Caco-2 (cell line): ENCODE results near the gene IL10RB. TPM values are rescaled to one million over a fixed set of nuclear protein-coding genes. Genes with fewer than 3 reads are reported as not detected.

Experiments used
- BruUV-seq: library from RNA; stranded (reverse); fragments of 400-500 nt; replicated peaks from 2 replicates; lab custom pipeline; 2021; lab: Mats Ljungman, UMichigan
- CTCF ChIA-PET: fragments of 300-600 bp; sonication (Branson Sonifier 250); formaldehyde crosslinking; loops from one replicate; lab custom pipeline; 2022; ENCODE audit warnings: antibody characterized with exemption; lab: Charles Lee
- POLR2A ChIA-PET: fragments of 300-600 bp; sonication (Branson Sonifier 250); formaldehyde crosslinking; loops from one replicate; lab custom pipeline; 2022; ENCODE audit warnings: antibody characterized with exemption; lab: Charles Lee
- DNase-seq, 2 experiments: peaks; one replicate each; pipeline versions ENCODE4 v3.0.0 to v3.0.0-alpha.2; 2020 to 2022
- H3K27me3 ChIP-seq: replicated peaks from 2 replicates; pipeline ENCODE4 v1.6.0; 2011; ENCODE audit warnings: low read length; ENCODE audit not compliant: control insufficient read depth, insufficient read depth
- H3K36me3 ChIP-seq: 2 replicates; pipeline ENCODE4 v1.5.1; 2011; ENCODE audit warnings: low read length; ENCODE audit not compliant: control insufficient read depth, insufficient read depth
- H3K4me1 ChIP-seq: fragments of 250-450 bp; sonication (Bioruptor Pico); 2 replicates; pipeline ENCODE4 v1.5.1; 2020; ENCODE audit warnings: mild to moderate bottlenecking
- H3K4me3 ChIP-seq: 2 replicates; pipeline ENCODE4 v1.5.1; 2011; ENCODE audit warnings: low read depth, mild to moderate bottlenecking, control low read depth, low read length
- H3K9me3 ChIP-seq: fragments of 250-450 bp; sonication (Bioruptor Pico); 2 replicates; pipeline ENCODE4 v1.5.1; 2020; ENCODE audit warnings: mild to moderate bottlenecking, moderate library complexity
- H3K27ac Mint-ChIP-seq: one replicate; pipeline ENCODE4 v1.8.0; 2022; ENCODE audit warnings: mixed read lengths; ENCODE audit not compliant: unreplicated experiment
- H3K27me3 Mint-ChIP-seq: one replicate; pipeline ENCODE4 v1.8.0; 2022; ENCODE audit warnings: mixed read lengths; ENCODE audit not compliant: insufficient read depth, unreplicated experiment
- H3K36me3 Mint-ChIP-seq: one replicate; pipeline ENCODE4 v1.8.0; 2022; ENCODE audit warnings: mild to moderate bottlenecking, mixed read lengths; ENCODE audit not compliant: insufficient read depth, unreplicated experiment
- H3K4me1 Mint-ChIP-seq: one replicate; pipeline ENCODE4 v1.8.0; 2022; ENCODE audit warnings: low read depth, mixed read lengths; ENCODE audit not compliant: unreplicated experiment
- H3K4me3 Mint-ChIP-seq: one replicate; pipeline ENCODE4 v1.8.0; 2022; ENCODE audit warnings: mild to moderate bottlenecking, moderate library complexity, mixed read lengths; ENCODE audit not compliant: unreplicated experiment
- H3K9me3 Mint-ChIP-seq: one replicate; pipeline ENCODE4 v1.8.0; 2022; ENCODE audit warnings: mixed read lengths; ENCODE audit not compliant: unreplicated experiment
- intact Hi-C: fragments of 100-400 bp; cut with micrococcal nuclease; formaldehyde crosslinking; loops from one replicate; pipeline ENCODE4 v1.10.0; 2022; ENCODE audit not compliant: unreplicated experiment
- total RNA-seq: library from RNA; stranded (reverse); gene quantifications from 2 replicates; pipeline ENCODE4 v1.2.3, GENCODE V29; 2022
- TF ChIP-seq, protein P1 (sequence below), 2 experiments: fragments of 200-600 bp in 1 of 2; IDR thresholded peaks; 1 replicate in 1 of 2; 2 replicates in 1 of 2; pipeline versions ENCODE4 v1.5.1 to v1.8.0; 2011 to 2022; ENCODE audit warnings: antibody characterized with exemption in 1 of 2, control low read depth in 1 of 2, inconsistent platforms in 1 of 2, low read depth in 1 of 2, low read length in 1 of 2, mild to moderate bottlenecking in 1 of 2, moderate library complexity in 1 of 2; ENCODE audit not compliant: insufficient read depth in 1 of 2, severe bottlenecking in 1 of 2, unreplicated experiment in 1 of 2

Gene IL10RB
- total RNA-seq, 1 experiment from 2014 or later, result 13.1 TPM

DNA sequence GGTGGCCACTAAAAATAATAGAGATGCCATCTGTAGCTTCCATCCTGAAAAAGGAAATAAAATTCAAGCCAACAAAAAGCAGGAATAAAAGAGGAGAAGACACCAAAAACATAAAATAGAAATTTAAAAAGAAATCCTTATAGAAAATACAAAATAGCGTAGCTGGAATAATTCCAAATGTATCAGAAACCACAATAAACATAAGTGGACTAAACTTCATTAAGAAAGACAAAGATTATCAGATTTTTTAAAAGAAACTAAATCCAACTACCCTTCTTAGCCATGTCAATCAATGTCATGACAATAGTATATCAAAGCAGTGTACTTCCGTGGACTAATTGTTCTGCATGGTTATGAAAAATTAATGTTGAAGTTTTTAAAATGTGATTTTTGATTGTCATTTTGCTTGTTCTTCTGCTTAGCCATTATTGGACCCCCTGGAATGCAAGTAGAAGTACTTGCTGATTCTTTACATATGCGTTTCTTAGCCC is 13.2 kb downstream of the IL10RB start:
- intact Hi-C loops, result loop anchor here (10.0 kb wide), 1 partner anchor 325 kb away; no protein-coding TSS in a partner anchor
- H3K36me3 Mint-ChIP-seq, result peaks cover 9% of the 10 kb centered on the region
- POLR2A ChIA-PET, result no interaction called here
- no peaks in the 10 kb centered on the region for H3K27me3 Mint-ChIP-seq
- Histone ChIP-seq H3K4me3 (no peak overlapping the region), H3K4me1 (no peaks in the 10 kb centered on the region), H3K27me3 (no peaks in the 10 kb centered on the region), H3K9me3 (0 out of 2 replicates have a peak, but pooled peaks cover 3% of the 10 kb centered on the region), H3K36me3 (no peaks in the 10 kb centered on the region)
- H3K4me3 Mint-ChIP-seq, result no peak overlapping the region
- H3K27ac Mint-ChIP-seq, result no peak overlapping the region
- TF ChIP-seq, protein P1, sequence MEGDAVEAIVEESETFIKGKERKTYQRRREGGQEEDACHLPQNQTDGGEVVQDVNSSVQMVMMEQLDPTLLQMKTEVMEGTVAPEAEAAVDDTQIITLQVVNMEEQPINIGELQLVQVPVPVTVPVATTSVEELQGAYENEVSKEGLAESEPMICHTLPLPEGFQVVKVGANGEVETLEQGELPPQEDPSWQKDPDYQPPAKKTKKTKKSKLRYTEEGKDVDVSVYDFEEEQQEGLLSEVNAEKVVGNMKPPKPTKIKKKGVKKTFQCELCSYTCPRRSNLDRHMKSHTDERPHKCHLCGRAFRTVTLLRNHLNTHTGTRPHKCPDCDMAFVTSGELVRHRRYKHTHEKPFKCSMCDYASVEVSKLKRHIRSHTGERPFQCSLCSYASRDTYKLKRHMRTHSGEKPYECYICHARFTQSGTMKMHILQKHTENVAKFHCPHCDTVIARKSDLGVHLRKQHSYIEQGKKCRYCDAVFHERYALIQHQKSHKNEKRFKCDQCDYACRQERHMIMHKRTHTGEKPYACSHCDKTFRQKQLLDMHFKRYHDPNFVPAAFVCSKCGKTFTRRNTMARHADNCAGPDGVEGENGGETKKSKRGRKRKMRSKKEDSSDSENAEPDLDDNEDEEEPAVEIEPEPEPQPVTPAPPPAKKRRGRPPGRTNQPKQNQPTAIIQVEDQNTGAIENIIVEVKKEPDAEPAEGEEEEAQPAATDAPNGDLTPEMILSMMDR (IDR thresholded peaks at IDR 0.05; ENCODE audit: insufficient read depth in 1 of 2, low read depth in 1 of 2, low read length in 1 of 2, severe bottlenecking in 1 of 2, unreplicated experiment in 1 of 2), result no peak
- CTCF ChIA-PET, result no interaction called here
- no TSS peak for BruUV-seq
- no peak for DNase-seq
- peaks cover 18% of the 10 kb centered on the region for H3K9me3 Mint-ChIP-seq
- no peaks in the 10 kb centered on the region for H3K4me1 Mint-ChIP-seq

DNA sequence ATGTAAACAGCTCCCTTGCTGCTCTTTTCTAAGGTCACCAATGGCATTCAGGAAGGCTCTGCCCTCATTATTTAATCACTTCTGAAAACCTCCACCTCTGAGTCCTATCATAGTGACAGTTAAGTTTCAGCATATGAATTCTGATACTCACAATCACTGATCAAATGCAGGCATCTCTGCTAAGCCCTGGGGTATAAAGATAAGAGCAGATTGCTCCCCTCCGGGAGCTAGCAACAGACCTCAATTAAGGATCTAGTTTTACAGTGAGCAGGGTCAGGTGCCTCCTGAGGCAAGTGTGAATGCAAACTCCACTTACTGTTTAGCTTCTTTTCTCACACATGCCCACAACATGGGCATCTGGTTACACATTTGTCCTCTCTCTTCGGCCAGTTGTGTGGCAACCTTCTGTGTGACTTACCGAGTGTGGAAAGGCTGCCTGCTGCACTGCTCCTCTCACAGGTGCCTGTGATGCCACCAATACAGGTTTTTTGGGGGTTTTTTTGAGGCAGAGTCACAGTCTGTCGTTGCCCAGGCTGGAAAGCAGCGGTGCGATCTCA is 15.0 kb downstream of the IL10RB start:
- H3K4me3 ChIP-seq, result no peak overlapping the region
- no TSS peak for BruUV-seq
- no peaks in the 10 kb centered on the region for H3K27me3 ChIP-seq
- H3K4me3 Mint-ChIP-seq, result no peak overlapping the region
- H3K36me3 ChIP-seq, result no peaks in the 10 kb centered on the region
- no peak for DNase-seq
- POLR2A ChIA-PET, result no interaction called here
- 0 out of 2 replicates have a peak, but pooled peaks cover 3% of the 10 kb centered on the region for H3K9me3 ChIP-seq
- CTCF ChIA-PET, result no interaction called here
- peaks cover 12% of the 10 kb centered on the region for H3K36me3 Mint-ChIP-seq
- intact Hi-C loops, result no loop called here
- H3K4me1 ChIP-seq, result no peaks in the 10 kb centered on the region; the same call in 1 of the 2 replicates
- no peak overlapping the region for H3K27ac Mint-ChIP-seq
- no peaks in the 10 kb centered on the region for H3K27me3 Mint-ChIP-seq
- TF ChIP-seq, protein P1 (IDR thresholded peaks at IDR 0.05; ENCODE audit: insufficient read depth in 1 of 2, low read depth in 1 of 2, low read length in 1 of 2, severe bottlenecking in 1 of 2, unreplicated experiment in 1 of 2), result no peak
- H3K4me1 Mint-ChIP-seq, result peaks cover 8% of the 10 kb centered on the region
- H3K9me3 Mint-ChIP-seq, result peaks cover 18% of the 10 kb centered on the region

DNA sequence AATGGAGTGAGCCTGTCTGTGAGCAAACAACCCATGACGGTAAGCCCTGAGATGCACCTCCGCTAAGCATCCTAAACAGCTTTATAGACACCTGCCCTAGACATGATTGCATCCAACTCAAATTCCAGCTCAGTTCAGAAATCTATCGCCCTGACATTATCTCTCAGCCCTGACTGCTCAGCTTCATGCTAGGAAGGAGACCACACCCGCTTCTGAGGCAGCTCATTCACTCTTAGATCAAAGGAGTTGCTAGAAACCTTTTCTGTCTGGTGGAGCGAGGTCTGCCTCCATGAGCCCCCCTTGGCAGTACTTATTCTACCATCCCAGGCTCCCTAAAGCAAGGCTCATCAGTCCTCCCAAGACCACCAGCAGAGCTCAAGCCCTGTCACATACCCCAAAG is 17.0 kb downstream of the IL10RB start:
- H3K4me3 ChIP-seq, result no peak overlapping the region
- H3K27ac Mint-ChIP-seq, result no peak overlapping the region
- CTCF ChIA-PET, result interaction anchor here (0.7 kb wide), 1 partner anchor 17 kb away, joined by 3 read pairs; no protein-coding TSS in a partner anchor

More for the DNA sequence above, 17.0 kb downstream of the IL10RB start:
- TF ChIP-seq, protein P1 (IDR thresholded peaks at IDR 0.05; ENCODE audit: insufficient read depth in 1 of 2, low read depth in 1 of 2, low read length in 1 of 2, severe bottlenecking in 1 of 2, unreplicated experiment in 1 of 2), result no peak
- Histone ChIP-seq H3K36me3 (no peaks in the 10 kb centered on the region), H3K9me3 (0 out of 2 replicates have a peak, but pooled peaks cover 3% of the 10 kb centered on the region), H3K27me3 (no peaks in the 10 kb centered on the region), H3K4me1 (peaks cover 13% of the 10 kb centered on the region)
- POLR2A ChIA-PET, result interaction anchor here (0.5 kb wide), 1 partner anchor 344 kb away, joined by 5 read pairs; no protein-coding TSS in a partner anchor
- no peaks in the 10 kb centered on the region for H3K27me3 Mint-ChIP-seq
- H3K4me1 Mint-ChIP-seq, result peaks cover 18% of the 10 kb centered on the region
- BruUV-seq, result no TSS peak
- H3K9me3 Mint-ChIP-seq, result peaks cover 9% of the 10 kb centered on the region
- DNase-seq, result no peak
- H3K4me3 Mint-ChIP-seq, result no peak overlapping the region
- intact Hi-C loops, result no loop called here
- peaks cover 4% of the 10 kb centered on the region for H3K36me3 Mint-ChIP-seq
